ENCODE results near the gene WSCD2.

- no peak for TF ChIP-seq YY1 (IDR thresholded peaks at IDR 0.05; ENCODE audit: low read depth)
- no peak for TF ChIP-seq CTCF (IDR thresholded peaks at IDR 0.05)
- TF ChIP-seq REST (IDR thresholded peaks at IDR 0.05; ENCODE audit: low read depth, low read length): no peak
- no peak for TF ChIP-seq POLR2AphosphoS5 (IDR thresholded peaks at IDR 0.05; ENCODE audit: low read depth, low read length)
- TF ChIP-seq RAD21 (IDR thresholded peaks at IDR 0.05; ENCODE audit: low read length): no peak
- TF ChIP-seq RFX5 (IDR thresholded peaks at IDR 0.05; ENCODE audit: low read length): no peak
- no peak for TF ChIP-seq GABPA (IDR thresholded peaks at IDR 0.05; ENCODE audit: low read depth)
- no peak for TF ChIP-seq USF1 (IDR thresholded peaks at IDR 0.05; ENCODE audit: borderline replicate concordance, low read depth)
- no peak for TF ChIP-seq RCOR1 (IDR thresholded peaks at IDR 0.05; ENCODE audit: low read length)
These were observed 168.3 kb downstream of the WSCD2 start for GRCh38 chr12:108297424-108297823.

Data from SK-N-SH (cell line).